ENCODE results near the gene DERL2.

GRCh38 chr17:5481451-5481850, 4.5 kb downstream of the DERL2 start:
- TF ChIP-seq CTCF (conservative IDR thresholded peaks at IDR 0.05; ENCODE audit: low read depth, low read length) (no peak), EZH2 (IDR thresholded peaks at IDR 0.05; ENCODE audit: low read length, unreplicated experiment) (no peak), EZH2phosphoT487 (IDR thresholded peaks at IDR 0.05; ENCODE audit: borderline replicate concordance, low read length) (no peak)

Measured in PC-3 (cell line).